ENCODE results near the gene KCTD8.

The KCTD8 gene

DNA sequence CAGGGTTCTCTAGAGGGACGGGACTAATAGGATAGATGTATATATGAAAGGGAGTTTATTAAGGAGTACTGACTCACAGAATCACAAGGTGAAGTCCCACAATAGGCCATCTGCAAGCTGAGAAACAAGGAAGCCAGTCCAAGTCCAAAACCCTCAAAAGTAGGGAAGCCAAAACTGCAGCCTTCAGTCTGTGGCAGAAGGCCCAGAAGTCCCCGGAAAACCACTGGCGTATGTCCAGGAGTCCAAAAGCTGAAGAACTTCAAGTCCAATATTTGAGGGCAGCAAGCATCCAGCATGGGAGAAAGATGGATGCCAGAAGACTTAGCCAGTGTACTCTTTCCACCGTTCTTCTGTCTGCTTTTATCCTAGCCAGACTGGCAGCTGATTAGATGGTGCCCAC lies 227.2 kb downstream of the KCTD8 start:
- H3K23ac ChIP-seq (ENCODE audit: low read length): no peak overlapping the region
- H3K36me3 ChIP-seq (ENCODE audit: control insufficient read depth, insufficient read depth, low read length): no peaks in the 10 kb centered on the region
- H3K56ac ChIP-seq (ENCODE audit: low read length): no peak overlapping the region
- H3K27me3 ChIP-seq (ENCODE audit: insufficient read depth, low read length, poor library complexity): no peaks in the 10 kb centered on the region
- WGBS (ENCODE audit: extremely low coverage, insufficient coverage, low lambda C conversion rate): no CpG with 5 or more reads among the region's 4 CpGs
- no peaks in the 10 kb centered on the region for H3K79me1 ChIP-seq (ENCODE audit: low read length)
- DNase-seq: no peak
- H2BK5ac ChIP-seq (ENCODE audit: low read length): no peak overlapping the region
- no peak overlapping the region for H3K4ac ChIP-seq (ENCODE audit: low read depth, low read length)
- no peaks in the 10 kb centered on the region for H3K4me1 ChIP-seq (ENCODE audit: control insufficient read depth, low read depth, low read length)
- no peak overlapping the region for H4K8ac ChIP-seq (ENCODE audit: low read depth, low read length)
- H3K4me3 ChIP-seq (ENCODE audit: low read length): no peak overlapping the region
- no peak overlapping the region for H2AK5ac ChIP-seq (ENCODE audit: low read length)
- no peak overlapping the region for H3K18ac ChIP-seq (ENCODE audit: low read length)
- H3K79me2 ChIP-seq (ENCODE audit: control insufficient read depth, insufficient read depth, low read length): no peaks in the 10 kb centered on the region
- no peak overlapping the region for H4K5ac ChIP-seq (ENCODE audit: low read length)
- no peak overlapping the region for H3K4me2 ChIP-seq (ENCODE audit: low read length)
- H3K27ac ChIP-seq (ENCODE audit: low read depth, low read length): no peak overlapping the region
- no peak overlapping the region for H2BK120ac ChIP-seq (ENCODE audit: low read depth, low read length)
- no peak overlapping the region for H2BK15ac ChIP-seq (replicated peaks; ENCODE audit: low read depth)
- H3K9ac ChIP-seq (ENCODE audit: low read length): no peak overlapping the region

DNA sequence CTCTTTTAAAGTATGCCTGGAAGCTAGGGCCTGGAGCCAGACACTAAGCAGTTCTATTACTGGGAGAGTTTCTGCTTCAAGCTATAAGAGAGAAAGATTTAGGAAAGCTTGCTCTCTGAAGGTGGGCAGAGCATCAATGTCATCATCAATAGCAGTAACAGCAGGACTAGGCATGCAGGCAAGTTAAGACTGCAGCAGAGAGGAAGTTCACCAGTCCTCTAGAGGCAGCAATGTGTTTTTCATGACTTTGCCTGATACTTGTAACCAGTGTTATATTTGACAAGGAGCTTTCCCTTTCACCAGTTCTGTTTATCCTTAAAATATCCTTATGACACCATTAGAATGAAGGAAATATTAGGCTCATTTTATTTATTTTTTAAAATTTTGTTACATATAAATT lies 237.9 kb downstream of the KCTD8 start:
- Histone ChIP-seq H3K56ac (ENCODE audit: low read length) (no peak overlapping the region), H3K36me3 (ENCODE audit: control insufficient read depth, insufficient read depth, low read length) (no peaks in the 10 kb centered on the region), H3K79me1 (ENCODE audit: low read length) (no peaks in the 10 kb centered on the region), H3K4ac (ENCODE audit: low read depth, low read length) (no peak overlapping the region), H2BK15ac (replicated peaks; ENCODE audit: low read depth) (no peak overlapping the region), H3K4me2 (ENCODE audit: low read length) (no peak overlapping the region), H3K4me1 (ENCODE audit: control insufficient read depth, low read depth, low read length) (no peaks in the 10 kb centered on the region), H2BK5ac (ENCODE audit: low read length) (no peak overlapping the region), H3K27ac (ENCODE audit: low read depth, low read length) (no peak overlapping the region), H3K27me3 (ENCODE audit: insufficient read depth, low read length, poor library complexity) (no peaks in the 10 kb centered on the region), H3K79me2 (ENCODE audit: control insufficient read depth, insufficient read depth, low read length) (no peaks in the 10 kb centered on the region), H2BK120ac (ENCODE audit: low read depth, low read length) (no peak overlapping the region), H4K8ac (ENCODE audit: low read depth, low read length) (no peak overlapping the region), H3K4me3 (ENCODE audit: low read length) (no peak overlapping the region), H3K23ac (ENCODE audit: low read length) (no peak overlapping the region), H4K5ac (ENCODE audit: low read length) (no peak overlapping the region), H3K18ac (ENCODE audit: low read length) (no peak overlapping the region), H2AK5ac (ENCODE audit: low read length) (no peak overlapping the region), H3K9ac (ENCODE audit: low read length) (no peak overlapping the region)
- peak; percentile 69 for DNase-seq

DNA sequence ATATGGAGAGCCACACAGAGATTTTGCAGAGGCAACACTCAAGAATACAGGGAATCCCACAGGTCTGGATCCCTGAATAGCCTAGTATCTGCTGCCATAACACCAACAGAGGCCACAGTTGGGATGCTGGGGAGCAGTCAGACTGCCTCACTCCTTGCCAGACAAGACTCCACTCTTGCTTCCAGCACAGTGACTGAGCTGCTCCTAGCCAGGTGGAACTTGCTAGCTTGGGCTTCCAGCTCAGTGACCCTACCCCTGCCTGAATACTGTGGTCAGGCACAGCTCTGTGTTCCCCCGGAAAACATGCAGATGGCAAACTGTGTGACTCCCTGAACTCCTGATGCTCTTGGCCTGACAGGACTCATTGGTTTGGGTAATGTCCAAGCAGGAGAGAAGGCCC lies 251.8 kb downstream of the KCTD8 start:
- Histone ChIP-seq H3K79me1 (ENCODE audit: low read length) (no peaks in the 10 kb centered on the region), H3K27ac (ENCODE audit: low read depth, low read length) (no peak overlapping the region), H3K27me3 (ENCODE audit: insufficient read depth, low read length, poor library complexity) (no peaks in the 10 kb centered on the region), H4K8ac (ENCODE audit: low read depth, low read length) (no peak overlapping the region), H3K4me1 (ENCODE audit: control insufficient read depth, low read depth, low read length) (no peaks in the 10 kb centered on the region), H2AK5ac (ENCODE audit: low read length) (no peak overlapping the region), H3K9ac (ENCODE audit: low read length) (no peak overlapping the region), H4K5ac (ENCODE audit: low read length) (no peak overlapping the region), H3K4me2 (ENCODE audit: low read length) (no peak overlapping the region), H3K36me3 (ENCODE audit: control insufficient read depth, insufficient read depth, low read length) (no peaks in the 10 kb centered on the region), H3K18ac (ENCODE audit: low read length) (no peak overlapping the region), H3K4me3 (ENCODE audit: low read length) (no peak overlapping the region), H3K56ac (ENCODE audit: low read length) (no peak overlapping the region), H2BK15ac (replicated peaks; ENCODE audit: low read depth) (no peak overlapping the region), H3K23ac (ENCODE audit: low read length) (no peak overlapping the region), H2BK5ac (ENCODE audit: low read length) (no peak overlapping the region), H3K79me2 (ENCODE audit: control insufficient read depth, insufficient read depth, low read length) (no peaks in the 10 kb centered on the region), H2BK120ac (ENCODE audit: low read depth, low read length) (no peak overlapping the region), H3K4ac (ENCODE audit: low read depth, low read length) (no peak overlapping the region)
- WGBS (ENCODE audit: extremely low coverage, insufficient coverage, low lambda C conversion rate): no CpG with 5 or more reads among the region's 1 CpG
- DNase-seq: no peak

DNA sequence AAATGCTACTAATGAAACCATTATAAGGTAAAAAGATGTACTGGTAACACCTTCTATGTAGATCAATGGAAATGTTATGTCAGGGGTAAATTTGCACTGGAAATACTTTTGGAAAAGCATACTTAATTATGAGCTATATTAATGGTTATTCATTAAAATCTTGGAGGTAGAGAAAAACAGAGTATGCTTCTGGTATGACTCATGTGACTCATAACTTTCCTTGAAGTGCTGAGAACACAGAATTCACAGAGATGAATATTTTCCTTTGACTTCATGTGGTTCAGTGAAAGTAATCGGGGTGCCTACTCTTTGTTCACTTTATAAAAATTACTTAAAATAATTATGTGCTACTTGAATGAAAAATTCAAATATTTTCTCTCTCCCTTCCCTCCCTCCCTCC lies 254.2 kb downstream of the KCTD8 start:
- Histone ChIP-seq H3K23ac (ENCODE audit: low read length) (no peak overlapping the region), H4K5ac (ENCODE audit: low read length) (no peak overlapping the region), H3K9ac (ENCODE audit: low read length) (no peak overlapping the region), H3K36me3 (ENCODE audit: control insufficient read depth, insufficient read depth, low read length) (no peaks in the 10 kb centered on the region), H3K4me2 (ENCODE audit: low read length) (no peak overlapping the region), H3K4me3 (ENCODE audit: low read length) (no peak overlapping the region), H3K4ac (ENCODE audit: low read depth, low read length) (no peak overlapping the region), H3K27ac (ENCODE audit: low read depth, low read length) (no peak overlapping the region), H2BK5ac (ENCODE audit: low read length) (no peak overlapping the region), H4K8ac (ENCODE audit: low read depth, low read length) (no peak overlapping the region), H3K79me1 (ENCODE audit: low read length) (no peaks in the 10 kb centered on the region), H2BK15ac (replicated peaks; ENCODE audit: low read depth) (no peak overlapping the region), H2AK5ac (ENCODE audit: low read length) (no peak overlapping the region), H3K79me2 (ENCODE audit: control insufficient read depth, insufficient read depth, low read length) (no peaks in the 10 kb centered on the region), H3K18ac (ENCODE audit: low read length) (no peak overlapping the region), H3K4me1 (ENCODE audit: control insufficient read depth, low read depth, low read length) (no peaks in the 10 kb centered on the region), H3K27me3 (ENCODE audit: insufficient read depth, low read length, poor library complexity) (no peaks in the 10 kb centered on the region), H3K56ac (ENCODE audit: low read length) (no peak overlapping the region), H2BK120ac (ENCODE audit: low read depth, low read length) (no peak overlapping the region)
- WGBS (ENCODE audit: extremely low coverage, insufficient coverage, low lambda C conversion rate): no CpG with 5 or more reads among the region's 1 CpG
- DNase-seq: no peak

DNA sequence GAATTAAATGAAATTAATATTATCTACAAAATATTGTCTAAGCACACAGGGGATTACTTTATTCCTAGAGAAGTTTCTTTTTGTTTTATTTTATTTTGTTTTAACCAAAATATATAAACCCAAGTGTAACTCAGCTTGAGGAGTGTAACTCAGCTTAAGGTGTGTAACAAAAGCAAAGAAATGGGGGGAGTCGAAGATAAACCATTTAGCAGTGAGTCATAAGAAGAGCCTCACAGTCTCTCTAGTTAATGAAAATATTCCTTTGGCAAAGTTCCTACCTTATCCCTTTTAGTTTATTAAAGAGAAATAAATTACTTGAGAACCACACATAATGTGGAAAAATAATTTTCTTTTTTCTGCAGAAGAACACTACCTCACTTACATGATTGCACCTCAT lies 261.8 kb downstream of the KCTD8 start:
- H3K79me1 ChIP-seq (ENCODE audit: low read length): no peaks in the 10 kb centered on the region
- H3K9ac ChIP-seq (ENCODE audit: low read length): no peak overlapping the region
- no peaks in the 10 kb centered on the region for H3K27me3 ChIP-seq (ENCODE audit: insufficient read depth, low read length, poor library complexity)
- H3K4me3 ChIP-seq (ENCODE audit: low read length): no peak overlapping the region
- no peak overlapping the region for H3K27ac ChIP-seq (ENCODE audit: low read depth, low read length)
- H3K79me2 ChIP-seq (ENCODE audit: control insufficient read depth, insufficient read depth, low read length): no peaks in the 10 kb centered on the region
- no peak overlapping the region for H4K8ac ChIP-seq (ENCODE audit: low read depth, low read length)
- no peaks in the 10 kb centered on the region for H3K4me1 ChIP-seq (ENCODE audit: control insufficient read depth, low read depth, low read length)
- H3K56ac ChIP-seq (ENCODE audit: low read length): no peak overlapping the region
- H3K18ac ChIP-seq (ENCODE audit: low read length): no peak overlapping the region
- no CpG with 5 or more reads among the region's 1 CpG for WGBS (ENCODE audit: extremely low coverage, insufficient coverage, low lambda C conversion rate)
- no peak overlapping the region for H2AK5ac ChIP-seq (ENCODE audit: low read length)
- H3K36me3 ChIP-seq (ENCODE audit: control insufficient read depth, insufficient read depth, low read length): no peaks in the 10 kb centered on the region
- H3K4ac ChIP-seq (ENCODE audit: low read depth, low read length): no peak overlapping the region
- H4K5ac ChIP-seq (ENCODE audit: low read length): no peak overlapping the region
- no peak overlapping the region for H3K4me2 ChIP-seq (ENCODE audit: low read length)
- H2BK15ac ChIP-seq (replicated peaks; ENCODE audit: low read depth): no peak overlapping the region
- DNase-seq: no peak
- H2BK5ac ChIP-seq (ENCODE audit: low read length): no peak overlapping the region
- H2BK120ac ChIP-seq (ENCODE audit: low read depth, low read length): no peak overlapping the region
- H3K23ac ChIP-seq (ENCODE audit: low read length): no peak overlapping the region

DNA sequence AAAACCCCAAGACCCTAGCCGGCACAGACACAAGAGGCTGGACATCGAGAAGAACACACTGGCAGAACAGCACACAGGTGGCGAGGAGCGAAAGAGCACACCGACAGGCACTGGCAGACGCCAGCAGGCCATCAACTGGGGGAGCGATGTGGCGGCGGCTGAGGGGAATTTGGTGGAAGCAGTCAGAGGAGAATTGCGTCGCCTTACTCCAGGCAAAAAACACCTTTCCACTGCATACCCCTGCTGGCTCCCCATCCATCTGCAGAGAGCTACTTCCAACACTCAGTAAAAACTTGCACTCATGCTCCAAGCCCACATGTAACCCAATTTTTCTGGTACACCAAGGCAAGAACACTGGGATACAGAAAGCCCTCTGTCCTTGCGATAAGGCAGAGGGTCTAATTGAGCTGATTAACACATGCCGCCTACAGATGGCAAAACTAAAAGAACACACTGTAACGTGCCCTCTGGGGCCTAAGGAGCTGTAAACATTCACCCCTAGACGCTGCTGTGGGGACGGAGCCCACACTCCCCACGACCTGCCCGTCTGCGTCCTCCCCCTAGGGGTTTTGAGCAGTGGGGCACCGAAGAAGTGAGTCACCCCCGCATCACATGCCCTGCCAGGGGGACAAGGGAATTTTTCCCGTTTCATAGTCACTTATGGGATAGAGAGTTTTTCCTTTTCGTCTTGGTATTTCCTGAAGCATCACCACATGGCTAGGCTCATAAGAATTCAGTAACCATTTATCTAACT lies 262.3 kb downstream of the KCTD8 start:
- H3K18ac ChIP-seq (ENCODE audit: low read length): no peak overlapping the region
- H3K9ac ChIP-seq (ENCODE audit: low read length): no peak overlapping the region
- no CpG with 5 or more reads among the region's 23 CpGs for WGBS (ENCODE audit: extremely low coverage, insufficient coverage, low lambda C conversion rate)
- no peaks in the 10 kb centered on the region for H3K4me1 ChIP-seq (ENCODE audit: control insufficient read depth, low read depth, low read length)
- H3K79me2 ChIP-seq (ENCODE audit: control insufficient read depth, insufficient read depth, low read length): no peaks in the 10 kb centered on the region
- no peak overlapping the region for H3K4ac ChIP-seq (ENCODE audit: low read depth, low read length)
- no peak overlapping the region for H2BK5ac ChIP-seq (ENCODE audit: low read length)
- peak; percentile 8 for DNase-seq
- H3K27me3 ChIP-seq (ENCODE audit: insufficient read depth, low read length, poor library complexity): no peaks in the 10 kb centered on the region
- no peak overlapping the region for H4K8ac ChIP-seq (ENCODE audit: low read depth, low read length)
- no peak overlapping the region for H2BK15ac ChIP-seq (replicated peaks; ENCODE audit: low read depth)
- no peak overlapping the region for H3K27ac ChIP-seq (ENCODE audit: low read depth, low read length)
- no peaks in the 10 kb centered on the region for H3K36me3 ChIP-seq (ENCODE audit: control insufficient read depth, insufficient read depth, low read length)
- no peak overlapping the region for H3K56ac ChIP-seq (ENCODE audit: low read length)
- H3K23ac ChIP-seq (ENCODE audit: low read length): no peak overlapping the region
- no peak overlapping the region for H2AK5ac ChIP-seq (ENCODE audit: low read length)
- no peak overlapping the region for H4K5ac ChIP-seq (ENCODE audit: low read length)
- H2BK120ac ChIP-seq (ENCODE audit: low read depth, low read length): no peak overlapping the region
- H3K4me3 ChIP-seq (ENCODE audit: low read length): no peak overlapping the region
- no peaks in the 10 kb centered on the region for H3K79me1 ChIP-seq (ENCODE audit: low read length)
- no peak overlapping the region for H3K4me2 ChIP-seq (ENCODE audit: low read length)
